NCI-H82 (cell line): Measurements from ENCODE around the gene EIF4E2.
"Not testable (repeated sequence)": the region's sequence is repeated elsewhere in the genome, so short reads cannot be mapped to it uniquely, and the experiment has no call there.

Source experiments
- DNase-seq: peaks from one replicate; lab custom pipeline; 2025; lab: John Stamatoyannopoulos, UW

The EIF4E2 gene

GRCh38 chr2:232521959-232522622 is 28.4 kb upstream of the EIF4E2 start:
- DNase-seq: peak; percentile 66

- no peak for DNase-seq
Observed at GRCh38 chr2:232522623-232523401, 27.7 kb upstream of the EIF4E2 start.

GRCh38 chr2:232523402-232523681 is 27.1 kb upstream of the EIF4E2 start:
- DNase-seq: no peak

GRCh38 chr2:232523682-232524597 is 26.5 kb upstream of the EIF4E2 start:
- no peak for DNase-seq

GRCh38 chr2:232524771-232525170 is 25.7 kb upstream of the EIF4E2 start:
- DNase-seq: no peak

GRCh38 chr2:232525199-232525598 is 25.3 kb upstream of the EIF4E2 start:
- no peak for DNase-seq

GRCh38 chr2:232525791-232526371 is 24.6 kb upstream of the EIF4E2 start, which contains the start of gene CHRND:
TSS of gene CHRND (plus strand) at chr2:232526160. CDS start at chr2:232526216, 56 bp downstream.
- peak; percentile 97 for DNase-seq

GRCh38 chr2:232526372-232526941 is 24.0 kb upstream of the EIF4E2 start:
- DNase-seq: peak; percentile 54

GRCh38 chr2:232527905-232528470 is 22.5 kb upstream of the EIF4E2 start:
- DNase-seq: no peak

- no peak for DNase-seq
Observed at GRCh38 chr2:232528746-232529460, 21.6 kb upstream of the EIF4E2 start.

GRCh38 chr2:232529806-232530547 is 20.5 kb upstream of the EIF4E2 start:
- DNase-seq: no peak

GRCh38 chr2:232530626-232531260 is 19.7 kb upstream of the EIF4E2 start:
- no peak for DNase-seq

GRCh38 chr2:232532419-232532818 is 18.1 kb upstream of the EIF4E2 start:
- no peak for DNase-seq

- DNase-seq: not testable (repeated sequence)
Observed at GRCh38 chr2:232532821-232533220, 17.7 kb upstream of the EIF4E2 start.

GRCh38 chr2:232533944-232534710 is 16.4 kb upstream of the EIF4E2 start:
- DNase-seq: no peak

- DNase-seq: no peak
Observed at GRCh38 chr2:232534940-232535651, 15.4 kb upstream of the EIF4E2 start.

GRCh38 chr2:232535761-232536530 is 14.5 kb upstream of the EIF4E2 start:
- no peak for DNase-seq
